Heart left ventricle (tissue), 13 donors: Measurements from ENCODE around the gene ZBTB4.

Source experiments
- POLR2A ChIP-seq, 2 donors: fragments of 450-650 bp; IDR thresholded peaks; one replicate each; pipeline ENCODE4 v1.6.1; 2017; ENCODE audit warnings: antibody characterized with exemption in 2 of 2, mild to moderate bottlenecking in 2 of 2, moderate library complexity in 2 of 2
- TF ChIP-seq, protein P1 (sequence below), 12 donors: fragments of 200-600 bp; sonication (generic) in 4 of 12; IDR thresholded peaks; one replicate each; pipeline versions ENCODE4 v1.5.0 to v1.8.0; 2018 to 2022; ENCODE audit warnings: antibody characterized with exemption in 12 of 12, mild to moderate bottlenecking in 5 of 12
- donor health status: ischemic (EF 13 %, LVEDD 7.1; RV severe dilation, severe dysfunction).
- donor health status: DM: no; HTN: yes; CAD: no.
- donor health status: DM: no; HTN: no; CAD: no.
- donor health status: ischemic (EF 25% LVEDD 6.9; RV normal size, moderate dysfunction).
- donor health status: ischemic (EF 25% LVEDD 5.7; RV mildly dilated, moderate dysfunction).
- donor health status: ischemic (EF 35%, LVEDD 5.7; RV mildly dilated, moderate dysfunction).
- donor health status: nonischemic (EF 11% LVEDD 7.7; RV severe dilation, severe dysfunction).
- donor health status: DM: yes; HTN: yes; CAD: no.
- donor health status: PGD.
- donor health status: ischemic (EF 29% LVEDD 5.4; RV normal size, mild dysfunction).
- donor health status: nonischemic (EF 23%, LVEDD 6.1; RV moderate dilation, normal function).

DNA sequence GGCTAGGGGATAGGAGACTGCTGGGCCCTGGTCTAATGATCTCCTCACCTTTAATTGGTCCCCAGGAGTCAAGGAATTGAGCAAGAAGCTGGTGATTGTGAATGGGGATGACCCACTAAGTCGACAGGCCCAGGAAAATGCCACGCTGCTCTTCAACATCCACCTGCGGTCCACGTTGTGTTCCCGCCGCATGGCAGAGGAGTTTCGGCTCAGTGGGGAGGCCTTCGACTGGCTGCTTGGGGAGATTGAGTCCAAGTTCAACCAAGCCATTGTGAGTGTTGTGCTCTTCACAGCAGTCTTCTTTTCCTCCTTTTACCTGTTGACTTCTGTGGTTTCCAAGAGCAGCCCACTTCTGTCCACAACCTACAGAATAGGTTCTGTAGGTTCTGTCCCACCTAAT is 24.1 kb upstream of the ZBTB4 start:
- TF ChIP-seq, protein P1, sequence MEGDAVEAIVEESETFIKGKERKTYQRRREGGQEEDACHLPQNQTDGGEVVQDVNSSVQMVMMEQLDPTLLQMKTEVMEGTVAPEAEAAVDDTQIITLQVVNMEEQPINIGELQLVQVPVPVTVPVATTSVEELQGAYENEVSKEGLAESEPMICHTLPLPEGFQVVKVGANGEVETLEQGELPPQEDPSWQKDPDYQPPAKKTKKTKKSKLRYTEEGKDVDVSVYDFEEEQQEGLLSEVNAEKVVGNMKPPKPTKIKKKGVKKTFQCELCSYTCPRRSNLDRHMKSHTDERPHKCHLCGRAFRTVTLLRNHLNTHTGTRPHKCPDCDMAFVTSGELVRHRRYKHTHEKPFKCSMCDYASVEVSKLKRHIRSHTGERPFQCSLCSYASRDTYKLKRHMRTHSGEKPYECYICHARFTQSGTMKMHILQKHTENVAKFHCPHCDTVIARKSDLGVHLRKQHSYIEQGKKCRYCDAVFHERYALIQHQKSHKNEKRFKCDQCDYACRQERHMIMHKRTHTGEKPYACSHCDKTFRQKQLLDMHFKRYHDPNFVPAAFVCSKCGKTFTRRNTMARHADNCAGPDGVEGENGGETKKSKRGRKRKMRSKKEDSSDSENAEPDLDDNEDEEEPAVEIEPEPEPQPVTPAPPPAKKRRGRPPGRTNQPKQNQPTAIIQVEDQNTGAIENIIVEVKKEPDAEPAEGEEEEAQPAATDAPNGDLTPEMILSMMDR (IDR thresholded peaks at IDR 0.05) = no peak
- TF ChIP-seq POLR2A (IDR thresholded peaks at IDR 0.05) = no peak
